Measurements from ENCODE around the gene DHX34. TPM values are rescaled to one million over a fixed set of nuclear protein-coding genes. Genes with fewer than 3 reads are reported as not detected.

DHX34 gene
- total and polyA plus RNA-seq, 9 of the 15 experiments (the other 6 are each of a cell fraction or from before 2014, with no cell fraction given): 0.36 to 42.0 (median 15.0) TPM

- TF ChIP-seq TBP (optimal IDR thresholded peaks at IDR 0.05; ENCODE audit: low read depth, low read length) (peak; percentile 69), ZNF639 (CRISPR knock-in tag; conservative IDR thresholded peaks at IDR 0.05 in 1 of 2, IDR thresholded peaks at IDR 0.05 in 1 of 2) (peak in 1 of 2 experiments; percentile 76; a peak in 1 of 4 replicates), CAMTA2 (CRISPR knock-in tag; conservative IDR thresholded peaks at IDR 0.05) (no peak), MTA2 (IDR thresholded peaks at IDR 0.05; ENCODE audit: low read depth) (no peak; the same call in 1 of the 2 replicates), HOXB6 (CRISPR knock-in tag; IDR thresholded peaks at IDR 0.05; ENCODE audit: borderline replicate concordance) (no peak), NFRKB (IDR thresholded peaks at IDR 0.05; ENCODE audit: low read depth) (peak; percentile 63), BCOR (IDR thresholded peaks at IDR 0.05) (peak; percentile 37; the same call in 1 of the 2 replicates), NBN (IDR thresholded peaks at IDR 0.05; ENCODE audit: low read depth) (0 out of 2 replicates have a peak, but pooled peaks have one; percentile 68), ZFP1 (CRISPR knock-in tag; IDR thresholded peaks at IDR 0.05) (no peak), PRMT5 (CRISPR knock-in tag; IDR thresholded peaks at IDR 0.05) (no peak), ETS1 (conservative IDR thresholded peaks at IDR 0.05; ENCODE audit: control insufficient read depth, low read depth, low read length) (peak; percentile 68; the same call in 1 of the 2 replicates), ELF1 (tag; IDR thresholded peaks at IDR 0.05) (peak; percentile 89)
Measured at GRCh38 chr19:47348819-47349795, at the start of gene DHX34 (continued).
